Right lobe of liver (tissue), 6 donors: ENCODE results near the gene COA5. TPM values are rescaled to one million over a fixed set of nuclear protein-coding genes. Genes with fewer than 3 reads are reported as not detected.

ENCODE experiments used
- ATAC-seq, 4 donors: fragments of 200-7000 bp; cut with Tn5 transposase; one replicate each; pipeline ENCODE4 v1.9.1; 2020; ENCODE audit warnings: mild to moderate bottlenecking in 4 of 4, moderate library complexity in 4 of 4
- DNase-seq, 3 donors: peaks; one replicate each; pipeline ENCODE4 v3.0.0-alpha.2; 2020
- H3K27ac ChIP-seq, 3 donors: fragments of 200-600 bp; one replicate each; pipeline ENCODE4 v1.8.0; 2022
- H3K27me3 ChIP-seq, 2 donors: fragments of 200-600 bp; one replicate each; pipeline ENCODE4 v1.8.0; 2022
- H3K36me3 ChIP-seq, 4 donors: fragments of 200-600 bp; sonication (generic) in 1 of 4; one replicate each; pipeline versions ENCODE4 v1.5.1 to v1.8.0; 2017 to 2022; ENCODE audit warnings: control low read depth in 1 of 4
- H3K4me1 ChIP-seq, 4 donors: fragments of 200-600 bp; sonication (generic) in 1 of 4; one replicate each; pipeline versions ENCODE4 v1.5.1 to v1.8.0; 2017 to 2022; ENCODE audit warnings: control low read depth in 1 of 4
- H3K4me3 ChIP-seq, 3 donors: fragments of 200-600 bp; one replicate each; pipeline ENCODE4 v1.8.0; 2022
- H3K9me3 ChIP-seq, 4 donors: fragments of 200-600 bp; sonication (generic) in 1 of 4; one replicate each; pipeline versions ENCODE4 v1.5.1 to v1.8.0; 2017 to 2022; ENCODE audit warnings: control low read depth in 1 of 4
- POLR2A ChIP-seq: fragments of 450-650 bp; IDR thresholded peaks from one replicate; pipeline ENCODE4 v1.6.1; 2017; ENCODE audit warnings: antibody characterized with exemption, mild to moderate bottlenecking
- WGBS: methylation state at CpG from one replicate; pipeline ENCODE4 v1.1.6; 2018; ENCODE audit warnings: low coverage, low lambda C conversion rate; ENCODE audit not compliant: insufficient coverage; ENCODE audit errors: missing lambda C conversion rate; 5-methylcytosine and 5-hydroxymethylcytosine counted together
- intact Hi-C, 2 donors: fragments of 100-400 bp; cut with DNase I; formaldehyde crosslinking; loops; one replicate each; pipeline versions ENCODE4 v1.11.2 to v1.14.1; 2022
- total RNA-seq, 6 experiments: library from RNA; depleted of rRNA in 2 of 6; stranded (reverse); fragments of >200 nt in 2 of 6; fragmentation: NEBNext Ultra II Directional in 3 of 6; extraction: Animal tissue kit (Norgen Biotek cat#: 25700) in 3 of 6; gene quantifications; one replicate each; pipeline versions ENCODE4 v1.1.0 to v1.2.4, GENCODE V29; 2016 to 2023
- TF ChIP-seq, protein P1 (sequence below), 4 donors: fragments of 200-600 bp in 3 of 4; fragments of 450-650 bp in 1 of 4; IDR thresholded peaks; one replicate each; pipeline versions ENCODE4 v1.5.1 to v1.8.0; 2016 to 2022; ENCODE audit warnings: antibody characterized with exemption in 4 of 4, mild to moderate bottlenecking in 2 of 4
- donor health status: DM: no; HTN: yes; CAD: no.
- donor health status: DM: no; HTN: no; CAD: no.
- donor health status: DM: no; HTN: no; CAD: no.
- donor health status: DM: no; HTN: yes; CAD: no.
- donor health status: DM: no; HTN: yes; CAD: no.

The COA5 gene
- total RNA-seq, 6 experiments from 2014 or later = 12.9 to 23.0 (median 16.7) TPM

DNA sequence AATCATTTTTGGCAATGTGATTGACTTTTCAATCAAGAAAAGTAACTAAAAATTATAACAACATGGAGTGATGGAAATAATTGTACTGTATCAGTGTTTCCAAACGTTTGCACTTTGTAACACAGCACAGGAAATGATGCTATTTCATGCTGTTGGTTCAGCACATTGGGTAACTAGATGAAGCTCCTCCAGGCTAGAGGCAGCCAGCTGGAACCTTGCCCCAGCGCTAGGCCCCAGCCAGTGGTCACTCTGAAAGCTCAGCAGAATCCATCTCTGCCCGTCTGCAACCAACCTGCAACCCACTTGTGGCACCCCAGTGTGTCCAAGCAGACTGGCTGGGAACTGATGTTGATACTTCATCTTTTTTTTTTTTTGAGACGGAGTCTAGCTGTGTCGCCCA is 15.3 kb upstream of the COA5 start:
- TF ChIP-seq POLR2A = no peak
- TF ChIP-seq, protein P1, sequence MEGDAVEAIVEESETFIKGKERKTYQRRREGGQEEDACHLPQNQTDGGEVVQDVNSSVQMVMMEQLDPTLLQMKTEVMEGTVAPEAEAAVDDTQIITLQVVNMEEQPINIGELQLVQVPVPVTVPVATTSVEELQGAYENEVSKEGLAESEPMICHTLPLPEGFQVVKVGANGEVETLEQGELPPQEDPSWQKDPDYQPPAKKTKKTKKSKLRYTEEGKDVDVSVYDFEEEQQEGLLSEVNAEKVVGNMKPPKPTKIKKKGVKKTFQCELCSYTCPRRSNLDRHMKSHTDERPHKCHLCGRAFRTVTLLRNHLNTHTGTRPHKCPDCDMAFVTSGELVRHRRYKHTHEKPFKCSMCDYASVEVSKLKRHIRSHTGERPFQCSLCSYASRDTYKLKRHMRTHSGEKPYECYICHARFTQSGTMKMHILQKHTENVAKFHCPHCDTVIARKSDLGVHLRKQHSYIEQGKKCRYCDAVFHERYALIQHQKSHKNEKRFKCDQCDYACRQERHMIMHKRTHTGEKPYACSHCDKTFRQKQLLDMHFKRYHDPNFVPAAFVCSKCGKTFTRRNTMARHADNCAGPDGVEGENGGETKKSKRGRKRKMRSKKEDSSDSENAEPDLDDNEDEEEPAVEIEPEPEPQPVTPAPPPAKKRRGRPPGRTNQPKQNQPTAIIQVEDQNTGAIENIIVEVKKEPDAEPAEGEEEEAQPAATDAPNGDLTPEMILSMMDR (IDR thresholded peaks at IDR 0.05) = no peak
- peak; percentile 86 to 99 (median 96) for ATAC-seq
- Histone ChIP-seq H3K27me3 (no peaks in the 10 kb centered on the region), H3K4me1 (no peaks in the 10 kb centered on the region), H3K9me3 (no peaks in the 10 kb centered on the region), H3K27ac (no peak overlapping the region), H3K36me3 (peaks cover 0 to 9% (median 0%) of the 10 kb centered on the region in 4 donors), H3K4me3 (no peak overlapping the region)
- 50% methylated on average over 4 of the region's 5 CpGs for WGBS
- intact Hi-C loops = no loop called here
- peak; percentile 77 to 83 (median 80) for DNase-seq

DNA sequence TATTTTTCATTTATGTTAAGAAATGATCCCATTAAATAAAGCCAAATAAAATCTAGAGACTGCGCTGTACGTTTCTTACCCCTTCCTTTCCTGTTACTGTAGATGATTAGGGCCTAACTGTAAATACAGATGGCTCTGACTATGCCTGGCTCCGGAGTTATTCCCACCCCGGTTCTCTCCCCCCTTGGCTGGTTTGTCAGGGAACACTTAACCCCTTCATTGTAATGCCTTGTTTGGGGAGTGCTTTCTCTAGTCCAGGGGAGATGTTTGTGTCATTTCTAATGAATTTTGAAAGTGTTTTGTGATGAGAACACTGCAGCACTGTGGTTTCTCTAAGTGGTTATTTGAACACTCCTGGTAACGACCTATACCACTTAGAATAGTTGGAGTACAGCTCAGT is 8.8 kb upstream of the COA5 start:
- Histone ChIP-seq H3K36me3 (peaks cover 0 to 58% (median 13%) of the 10 kb centered on the region in 4 donors), H3K4me3 (no peak overlapping the region), H3K9me3 (no peaks in the 10 kb centered on the region), H3K27me3 (no peaks in the 10 kb centered on the region), H3K4me1 (no peaks in the 10 kb centered on the region), H3K27ac (no peak overlapping the region)
- WGBS = 78% methylated on average over 5 of the region's 5 CpGs
- TF ChIP-seq, protein P1 (IDR thresholded peaks at IDR 0.05) = no peak
- no peak for DNase-seq
- intact Hi-C loops = no loop called here
- ATAC-seq = no peak

DNA sequence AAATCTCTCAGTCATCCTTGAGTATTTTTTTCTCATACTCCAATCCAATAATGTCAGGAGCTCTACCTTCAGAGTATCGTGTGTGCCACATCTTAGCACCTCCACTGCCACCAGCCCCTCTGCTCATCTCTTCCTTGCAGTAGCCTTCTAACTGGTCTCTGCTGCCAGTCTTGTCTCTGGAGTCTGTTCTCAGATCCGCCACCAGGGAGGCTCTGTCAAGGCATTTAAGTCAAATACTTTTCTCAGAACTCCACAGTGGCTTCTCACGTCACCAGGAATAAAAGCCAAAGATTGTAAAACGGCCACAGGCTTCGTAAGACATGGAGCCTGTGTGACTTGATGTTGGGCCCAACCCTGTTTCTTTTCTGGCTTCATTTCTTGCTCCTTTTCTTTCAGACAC is 7.2 kb upstream of the COA5 start:
- DNase-seq (no peak), ATAC-seq (no peak)
- Histone ChIP-seq H3K9me3 (no peaks in the 10 kb centered on the region), H3K27ac (no peak overlapping the region), H3K4me3 (no peak overlapping the region), H3K4me1 (peaks cover 0 to 10% (median under 1%) of the 10 kb centered on the region in 4 donors), H3K36me3 (peaks cover 0 to 69% (median 21%) of the 10 kb centered on the region in 4 donors), H3K27me3 (no peaks in the 10 kb centered on the region)
- no peak for TF ChIP-seq POLR2A
- TF ChIP-seq, protein P1 (IDR thresholded peaks at IDR 0.05) = no peak
- intact Hi-C loops = no loop called here
- 87% methylated on average over 5 of the region's 5 CpGs for WGBS

DNA sequence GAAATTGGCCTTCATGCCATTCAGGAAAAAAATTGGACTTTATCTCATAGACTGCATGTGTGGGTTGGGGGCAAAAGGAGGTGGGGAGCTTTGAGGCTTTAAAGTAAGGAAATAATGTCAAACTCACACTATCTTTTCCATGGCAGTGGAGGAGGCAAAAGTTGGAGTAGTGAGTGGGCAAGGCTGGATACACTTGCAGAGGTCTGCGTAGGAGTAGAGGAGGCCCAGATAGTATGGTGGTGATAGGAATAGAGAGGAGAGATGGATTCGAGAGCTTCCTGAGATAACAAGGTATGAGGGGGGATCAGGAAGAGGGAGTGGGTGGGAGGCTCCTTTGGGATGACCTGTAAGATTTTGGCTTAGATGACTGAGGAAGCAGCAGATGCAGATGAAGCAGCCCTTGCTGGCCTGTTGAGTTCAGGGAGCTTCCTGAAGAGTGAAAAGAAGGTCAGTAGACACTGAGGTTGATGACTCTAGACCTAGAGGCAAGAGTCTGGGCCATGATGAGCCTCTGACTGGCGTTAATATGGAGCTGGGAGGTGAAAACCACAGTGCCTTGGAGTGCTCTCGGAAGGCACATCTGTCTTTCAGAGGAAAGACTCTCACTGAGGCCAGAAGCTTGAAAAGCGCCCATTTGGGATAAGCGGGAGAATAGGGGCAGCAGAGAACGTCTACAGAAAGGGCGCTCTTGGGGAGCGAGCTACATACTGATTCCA is 5.9 kb upstream of the COA5 start:
- 97% methylated on average over 9 of the region's 9 CpGs for WGBS
- TF ChIP-seq, protein P1 (IDR thresholded peaks at IDR 0.05) = no peak
- TF ChIP-seq POLR2A = no peak
- DNase-seq = no peak
- Histone ChIP-seq H3K27me3 (no peaks in the 10 kb centered on the region), H3K36me3 (peaks cover 0 to 74% (median 21%) of the 10 kb centered on the region in 4 donors), H3K27ac (no peak overlapping the region), H3K4me3 (no peak overlapping the region), H3K9me3 (no peaks in the 10 kb centered on the region), H3K4me1 (peaks cover 0 to 23% (median 8%) of the 10 kb centered on the region in 4 donors)
- ATAC-seq = no peak
- intact Hi-C loops = no loop called here
